H1 (cell line): ENCODE results near the gene ARID1B. TPM values are rescaled to one million over a fixed set of nuclear protein-coding genes. Genes with fewer than 3 reads are reported as not detected.

Experiments used
- CTCF ChIA-PET: fragments of 300-600 bp; sonication (Branson Sonifier 250); formaldehyde crosslinking; loops from one replicate; lab custom pipeline; 2021; ENCODE audit not compliant: partially characterized antibody; lab: Charles Lee
- POLR2A ChIA-PET: fragments of 300-600 bp; sonication (Branson Sonifier 250); formaldehyde crosslinking; loops from one replicate; lab custom pipeline; 2021; ENCODE audit warnings: inconsistent platforms; ENCODE audit not compliant: partially characterized antibody; lab: Charles Lee
- DNase-seq, 2 experiments: peaks; one replicate each; pipeline versions ENCODE4 v3.0.0 to v3.0.0-alpha.2; 2010 to 2022; ENCODE audit warnings: low spot score in 2 of 2, low read depth in 1 of 2, mixed read lengths in 1 of 2
- FAIRE-seq: peaks from 2 replicates; lab custom pipeline; 2011; peaks lifted over from hg19 to GRCh38; lab: Jason Lieb, UNC
- H2AFZ ChIP-seq: 2 replicates; pipeline ENCODE4 v1.8.1; 2012; ENCODE audit warnings: low read length, inconsistent platforms
- H2AK5ac ChIP-seq: 2 replicates; pipeline ENCODE4 v1.6.1; 2013; ENCODE audit warnings: low read depth, low read length
- H2BK120ac ChIP-seq: replicated peaks from 2 replicates; pipeline ENCODE3; 2013; ENCODE audit warnings: low read depth, low read length, inconsistent platforms
- H2BK12ac ChIP-seq: 2 replicates; pipeline ENCODE4 v1.6.1; 2013; ENCODE audit warnings: low read depth, low read length
- H2BK15ac ChIP-seq: 2 replicates; pipeline ENCODE4 v1.6.1; 2013; ENCODE audit warnings: low read length
- H2BK20ac ChIP-seq: 2 replicates; pipeline ENCODE4 v1.6.1; 2013; ENCODE audit warnings: low read length
- H2BK5ac ChIP-seq: 2 replicates; pipeline ENCODE4 v1.6.1; 2013; ENCODE audit warnings: low read depth, low read length
- H3K14ac ChIP-seq: 2 replicates; pipeline ENCODE4 v1.6.1; 2013; ENCODE audit warnings: inconsistent platforms; ENCODE audit not compliant: insufficient read length
- H3K18ac ChIP-seq: 2 replicates; pipeline ENCODE4 v1.6.1; 2013; ENCODE audit warnings: low read length; ENCODE audit errors: extremely low read depth
- H3K23ac ChIP-seq: 2 replicates; pipeline ENCODE4 v1.6.1; 2013; ENCODE audit warnings: inconsistent platforms; ENCODE audit not compliant: insufficient read length
- H3K23me2 ChIP-seq: 2 replicates; pipeline ENCODE4 v1.6.1; 2013; ENCODE audit warnings: low read depth, low read length
- H3K27ac ChIP-seq: 2 replicates; pipeline ENCODE4 v1.6.1; 2011; ENCODE audit warnings: low read depth, low read length, inconsistent platforms
- H3K27me3 ChIP-seq, 4 experiments: replicated peaks in 1 of 4; 1 replicate in 1 of 4; 2 replicates in 3 of 4; pipeline versions ENCODE4 v1.6.1 to v1.8.1; 2011 to 2013; ENCODE audit warnings: low read length in 3 of 4, mild to moderate bottlenecking in 3 of 4, inconsistent platforms in 2 of 4, mixed read lengths in 2 of 4, moderate library complexity in 1 of 4; ENCODE audit not compliant: control insufficient read depth in 3 of 4, insufficient read depth in 3 of 4; ENCODE audit errors: extremely low read depth in 1 of 4
- H3K36me3 ChIP-seq, 4 experiments: 2 replicates each; pipeline versions ENCODE4 v1.6.1 to v1.8.1; 2011 to 2013; ENCODE audit warnings: mild to moderate bottlenecking in 4 of 4, low read length in 3 of 4, moderate library complexity in 2 of 4, control low read depth in 1 of 4, inconsistent platforms in 1 of 4; ENCODE audit not compliant: insufficient read depth in 4 of 4, control insufficient read depth in 2 of 4
- H3K4ac ChIP-seq: replicated peaks from 2 replicates; pipeline ENCODE3; 2013; ENCODE audit warnings: low read length, low read depth, mixed read lengths, inconsistent platforms; ENCODE audit not compliant: insufficient read length
- H3K4me1 ChIP-seq, 4 experiments: replicated peaks in 1 of 4; 1 replicate in 1 of 4; 2 replicates in 3 of 4; pipeline versions ENCODE4 v1.6.1 to v1.8.1; 2011 to 2013; ENCODE audit warnings: low read length in 3 of 4, inconsistent platforms in 2 of 4, mixed read lengths in 1 of 4; ENCODE audit not compliant: insufficient read depth in 4 of 4, control insufficient read depth in 3 of 4
- H3K4me2 ChIP-seq, 2 experiments: 2 replicates each; pipeline versions ENCODE4 v1.6.1 to v1.8.1; 2011 to 2013; ENCODE audit warnings: low read depth in 2 of 2, low read length in 2 of 2, control low read depth in 1 of 2, inconsistent platforms in 1 of 2, mild to moderate bottlenecking in 1 of 2; ENCODE audit not compliant: insufficient read depth in 1 of 2
- H3K4me3 ChIP-seq, 4 experiments: fragments of 200-600, 300-600 bp in 1 of 4; sonication (generic), shearing (Covaris generic), sonication (Bioruptor Twin) in 1 of 4; 2 replicates each; pipeline versions ENCODE4 v1.5.1 to v1.8.1; 2011 to 2016; ENCODE audit warnings: low read length in 4 of 4, low read depth in 3 of 4, control low read depth in 2 of 4, inconsistent platforms in 2 of 4, mild to moderate bottlenecking in 2 of 4, mixed read lengths in 1 of 4, moderate library complexity in 1 of 4; ENCODE audit not compliant: insufficient read depth in 2 of 4; ENCODE audit errors: extremely low read depth in 1 of 4
- H3K56ac ChIP-seq: replicated peaks from 2 replicates; pipeline ENCODE3; 2013; ENCODE audit warnings: low read depth, mild to moderate bottlenecking, mixed read lengths, low read length, inconsistent platforms; ENCODE audit not compliant: insufficient read length
- H3K79me1 ChIP-seq: 2 replicates; pipeline ENCODE4 v1.6.1; 2013; ENCODE audit warnings: low read depth, low read length, control low read depth
- H3K79me2 ChIP-seq, 2 experiments: 2 replicates each; pipeline versions ENCODE4 v1.6.1 to v1.8.1; 2012 to 2013; ENCODE audit warnings: low read length in 2 of 2, mild to moderate bottlenecking in 2 of 2, inconsistent platforms in 1 of 2; ENCODE audit not compliant: insufficient read depth in 2 of 2, control insufficient read depth in 1 of 2
- H3K9ac ChIP-seq, 4 experiments: replicated peaks in 1 of 4; 1 replicate in 1 of 4; 2 replicates in 3 of 4; pipeline versions ENCODE4 v1.6.1 to v1.8.1; 2011 to 2013; ENCODE audit warnings: low read depth in 3 of 4, low read length in 3 of 4, control low read depth in 2 of 4, mild to moderate bottlenecking in 2 of 4, moderate library complexity in 2 of 4, inconsistent platforms in 1 of 4; ENCODE audit errors: extremely low read depth in 1 of 4
- H3K9me3 ChIP-seq, 2 experiments: 2 replicates each; pipeline versions ENCODE4 v1.6.1 to v1.8.1; 2012 to 2013; ENCODE audit warnings: mild to moderate bottlenecking in 2 of 2, moderate library complexity in 2 of 2, control low read depth in 1 of 2, inconsistent platforms in 1 of 2, low read depth in 1 of 2, low read length in 1 of 2, mixed read lengths in 1 of 2; ENCODE audit not compliant: insufficient read depth in 2 of 2
- H4K20me1 ChIP-seq, 2 experiments: replicated peaks in 1 of 2; 2 replicates each; pipeline versions ENCODE3 to v1.8.1; 2011 to 2013; ENCODE audit warnings: inconsistent platforms in 2 of 2, low read length in 2 of 2, mild to moderate bottlenecking in 1 of 2; ENCODE audit not compliant: insufficient read depth in 2 of 2, control insufficient read depth in 1 of 2
- H4K5ac ChIP-seq: 2 replicates; pipeline ENCODE4 v1.6.1; 2013; ENCODE audit warnings: low read length, low read depth, mixed read lengths, inconsistent platforms; ENCODE audit not compliant: insufficient read length
- H4K8ac ChIP-seq: 2 replicates; pipeline ENCODE4 v1.8.0; 2013; ENCODE audit warnings: mild to moderate bottlenecking, moderate library complexity, low read length, inconsistent platforms; ENCODE audit not compliant: insufficient read depth; ENCODE audit errors: extremely low read depth
- H4K91ac ChIP-seq: replicated peaks from 2 replicates; pipeline ENCODE3; 2013; ENCODE audit warnings: low read length, mixed read lengths, inconsistent platforms; ENCODE audit not compliant: insufficient read length
- TAF7 ChIP-seq: optimal IDR thresholded peaks from 2 replicates; pipeline ENCODE3; 2011; ENCODE audit warnings: low read depth, mild to moderate bottlenecking, inconsistent platforms, low read length, moderate library complexity, borderline replicate concordance
- TCF12 ChIP-seq: IDR thresholded peaks from 2 replicates; pipeline ENCODE4 v1.6.1; 2011; ENCODE audit warnings: low read depth, mild to moderate bottlenecking, low read length
- WGBS, 2 experiments: shearing (Covaris generic) in 1 of 2; methylation state at CpG; one replicate each; pipeline versions ENCODE4 v1.1.6 to v1.1.7; 2013 to 2015; ENCODE audit warnings: low lambda C conversion rate in 2 of 2, mixed read lengths in 2 of 2, inconsistent platforms in 1 of 2, low coverage in 1 of 2, missing lambda C conversion rate in 1 of 2; ENCODE audit not compliant: insufficient replicate concordance in 2 of 2, insufficient coverage in 1 of 2, insufficient read length in 1 of 2; ENCODE audit errors: extremely low coverage in 1 of 2, missing lambda C conversion rate in 1 of 2; 5-methylcytosine and 5-hydroxymethylcytosine counted together
- polyA plus RNA-seq, 7 experiments: library from polyadenylated mRNA; depleted of rRNA in 3 of 7; stranded (reverse) in 5 of 7; unstranded in 2 of 7; fragments of >200 nt in 5 of 7; fragments of 200-250 nt in 2 of 7; gene quantifications; 1 replicate in 5 of 7; 2 replicates in 1 of 7; 4 replicates in 1 of 7; pipeline versions ENCODE4 v1.2.1 to v1.2.3, GENCODE V29; 2011 to 2013; ENCODE audit warnings: missing spikeins in 2 of 7, mixed read lengths in 2 of 7
- total RNA-seq: library from RNA; stranded (reverse); fragmentation: NEBNext Ultra II Directional; extraction: Animal tissue kit (Norgen Biotek cat#: 25700); gene quantifications from 2 replicates; pipeline ENCODE4 v1.2.1, GENCODE V29; 2021

Gene ARID1B
- total and polyA plus RNA-seq, 2 of the 8 experiments (the other 6 are each of a cell fraction or from before 2014, with no cell fraction given): 24.3 to 70.3 TPM

DNA sequence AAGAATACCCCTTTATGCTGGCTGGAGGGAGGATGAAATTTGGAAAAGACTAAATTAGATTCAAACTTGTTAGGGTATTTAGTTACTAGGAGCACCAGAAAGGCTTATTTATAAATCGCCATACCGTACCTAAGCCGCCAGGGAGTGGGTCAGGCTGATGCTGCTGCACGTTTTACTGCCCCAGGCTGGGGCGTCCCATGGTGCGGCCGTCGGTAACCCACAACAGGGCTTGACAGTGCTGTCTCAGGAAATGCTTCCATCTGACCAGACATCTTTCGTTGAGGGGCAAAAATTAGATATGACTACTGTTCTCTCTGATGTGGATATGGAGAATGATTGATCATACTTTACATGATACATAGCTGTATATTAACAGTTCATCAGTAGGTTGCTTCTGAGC is 52.9 kb downstream of the ARID1B start:
- FAIRE-seq (no peak), DNase-seq (no peak)
- no peaks in the 10 kb centered on the region for H3K9me3 ChIP-seq
- 86% methylated on average over 9 of the region's 9 CpGs; no CpG with 5 or more reads in 1 of the 2 experiments for WGBS, 2 experiments
- no peak overlapping the region for H3K27ac ChIP-seq
- peaks cover 0 to 16% (median 11%) of the 10 kb centered on the region in 4 experiments; a peak in 5 of 7 replicates for H3K4me1 ChIP-seq
- peaks cover 8 to 94% of the 10 kb centered on the region in 2 experiments for H3K79me2 ChIP-seq
- H3K4me3 ChIP-seq: no peak overlapping the region
- no peaks in the 10 kb centered on the region for H3K23me2 ChIP-seq
- H4K8ac ChIP-seq: no peak overlapping the region
- ChIA-PET CTCF (interaction anchor here (0.7 to 2.7 kb wide), 4 partner anchors 8 to 38 kb away, joined by 3 to 12 read pairs (median 4); no protein-coding TSS in a partner anchor), POLR2A (no interaction called here)
- no peaks in the 10 kb centered on the region for H3K27me3 ChIP-seq
- H2BK120ac ChIP-seq: no peak overlapping the region
- H3K9ac ChIP-seq: no peak overlapping the region
- H3K36me3 ChIP-seq: peaks cover 0 to 25% (median 0%) of the 10 kb centered on the region in 4 experiments; a peak in 2 of 8 replicates
- H3K56ac ChIP-seq: no peak overlapping the region
- no peak overlapping the region for H2AFZ ChIP-seq
- peaks cover 16% of the 10 kb centered on the region for H3K79me1 ChIP-seq
- H3K18ac ChIP-seq: no peak overlapping the region
- H3K23ac ChIP-seq: no peak overlapping the region
- H3K4me2 ChIP-seq: no peak overlapping the region
- H4K20me1 ChIP-seq: peaks cover 20 to 22% of the 10 kb centered on the region in 2 experiments
- no peak overlapping the region for H2BK5ac ChIP-seq
- no peak overlapping the region for H2BK12ac ChIP-seq
- no peak overlapping the region for H4K5ac ChIP-seq
- TF ChIP-seq TAF7: no peak
- TF ChIP-seq TCF12: no peak
- H3K4ac ChIP-seq: no peak overlapping the region
- H2BK20ac ChIP-seq: no peak overlapping the region
- H2AK5ac ChIP-seq: no peak overlapping the region
- no peak overlapping the region for H2BK15ac ChIP-seq
- no peak overlapping the region for H3K14ac ChIP-seq
- H4K91ac ChIP-seq: no peak overlapping the region
